ENCODE measurements around the gene SLC7A11.

SLC7A11 gene

DNA sequence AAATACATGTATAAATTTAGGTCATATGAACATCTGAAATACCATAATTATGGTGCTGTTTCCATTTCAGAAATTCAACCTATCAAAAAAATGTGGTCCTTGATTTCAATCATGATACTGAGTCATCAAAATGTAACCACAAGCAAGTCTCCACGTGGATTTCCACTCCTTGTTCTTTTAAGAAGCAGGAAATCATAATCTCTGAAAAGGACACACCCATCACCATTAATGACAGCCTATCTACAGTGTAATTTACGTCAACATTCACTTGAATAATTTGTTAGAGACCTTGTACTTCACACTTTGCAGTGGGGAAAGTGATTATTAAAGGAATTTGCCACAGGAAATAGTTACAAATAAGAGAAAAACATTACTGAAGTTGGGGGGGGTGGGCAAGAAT is 17.7 kb upstream of the SLC7A11 start:
- no peak overlapping the region for H3K4me3 ChIP-seq (ENCODE audit: low read length)
- TF ChIP-seq, protein P1, sequence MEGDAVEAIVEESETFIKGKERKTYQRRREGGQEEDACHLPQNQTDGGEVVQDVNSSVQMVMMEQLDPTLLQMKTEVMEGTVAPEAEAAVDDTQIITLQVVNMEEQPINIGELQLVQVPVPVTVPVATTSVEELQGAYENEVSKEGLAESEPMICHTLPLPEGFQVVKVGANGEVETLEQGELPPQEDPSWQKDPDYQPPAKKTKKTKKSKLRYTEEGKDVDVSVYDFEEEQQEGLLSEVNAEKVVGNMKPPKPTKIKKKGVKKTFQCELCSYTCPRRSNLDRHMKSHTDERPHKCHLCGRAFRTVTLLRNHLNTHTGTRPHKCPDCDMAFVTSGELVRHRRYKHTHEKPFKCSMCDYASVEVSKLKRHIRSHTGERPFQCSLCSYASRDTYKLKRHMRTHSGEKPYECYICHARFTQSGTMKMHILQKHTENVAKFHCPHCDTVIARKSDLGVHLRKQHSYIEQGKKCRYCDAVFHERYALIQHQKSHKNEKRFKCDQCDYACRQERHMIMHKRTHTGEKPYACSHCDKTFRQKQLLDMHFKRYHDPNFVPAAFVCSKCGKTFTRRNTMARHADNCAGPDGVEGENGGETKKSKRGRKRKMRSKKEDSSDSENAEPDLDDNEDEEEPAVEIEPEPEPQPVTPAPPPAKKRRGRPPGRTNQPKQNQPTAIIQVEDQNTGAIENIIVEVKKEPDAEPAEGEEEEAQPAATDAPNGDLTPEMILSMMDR (IDR thresholded peaks at IDR 0.05; ENCODE audit: insufficient read depth, low read depth, low read length, missing control alignments): no peak
- DNase-seq (ENCODE audit: low read depth): peak; percentile 92

DNA sequence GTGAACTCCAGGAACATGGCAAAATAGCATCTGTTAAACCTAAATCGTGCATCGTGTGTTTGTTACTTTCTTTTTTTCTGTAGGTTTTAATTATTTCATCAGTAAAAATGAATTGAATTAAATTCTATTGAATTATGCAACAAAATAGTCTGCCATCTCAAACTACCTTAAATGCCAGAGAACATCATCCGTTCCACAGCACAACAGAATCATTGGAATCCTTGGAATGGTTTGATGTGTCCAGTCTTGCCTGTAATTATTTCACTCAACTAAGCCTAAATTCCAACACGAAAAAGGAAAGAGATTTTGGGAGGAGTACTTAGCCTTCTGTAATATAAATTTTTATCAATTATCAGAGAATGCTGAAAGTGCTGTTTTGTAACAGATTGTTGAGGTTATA is 17.1 kb upstream of the SLC7A11 start:
- DNase-seq (ENCODE audit: low read depth): peak; percentile 86
- no peak overlapping the region for H3K4me3 ChIP-seq (ENCODE audit: low read length)
- TF ChIP-seq, protein P1 (IDR thresholded peaks at IDR 0.05; ENCODE audit: insufficient read depth, low read depth, low read length, missing control alignments): no peak

DNA sequence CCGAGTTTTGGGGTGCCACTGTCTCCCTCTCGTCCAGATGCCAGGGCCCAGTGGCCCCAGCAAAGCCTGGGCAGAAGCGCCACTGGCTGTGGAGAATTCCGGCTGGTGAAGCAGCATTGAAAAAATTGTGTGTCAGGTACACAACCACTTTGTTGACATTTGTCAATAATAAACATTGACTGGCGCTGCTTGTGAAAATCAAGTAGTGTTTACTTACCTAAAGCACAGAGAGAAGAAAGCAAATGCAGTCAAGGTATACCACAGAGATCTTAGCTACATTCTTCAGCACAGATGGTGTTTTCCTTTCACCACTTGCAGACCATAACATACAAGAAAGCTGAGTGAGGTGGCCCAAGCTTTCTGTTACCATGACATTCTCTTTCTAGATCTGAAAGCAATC is 14.5 kb upstream of the SLC7A11 start:
- no peak for DNase-seq (ENCODE audit: low read depth)
- TF ChIP-seq, protein P1 (IDR thresholded peaks at IDR 0.05; ENCODE audit: insufficient read depth, low read depth, low read length, missing control alignments): no peak
- H3K4me3 ChIP-seq (ENCODE audit: low read length): no peak overlapping the region

DNA sequence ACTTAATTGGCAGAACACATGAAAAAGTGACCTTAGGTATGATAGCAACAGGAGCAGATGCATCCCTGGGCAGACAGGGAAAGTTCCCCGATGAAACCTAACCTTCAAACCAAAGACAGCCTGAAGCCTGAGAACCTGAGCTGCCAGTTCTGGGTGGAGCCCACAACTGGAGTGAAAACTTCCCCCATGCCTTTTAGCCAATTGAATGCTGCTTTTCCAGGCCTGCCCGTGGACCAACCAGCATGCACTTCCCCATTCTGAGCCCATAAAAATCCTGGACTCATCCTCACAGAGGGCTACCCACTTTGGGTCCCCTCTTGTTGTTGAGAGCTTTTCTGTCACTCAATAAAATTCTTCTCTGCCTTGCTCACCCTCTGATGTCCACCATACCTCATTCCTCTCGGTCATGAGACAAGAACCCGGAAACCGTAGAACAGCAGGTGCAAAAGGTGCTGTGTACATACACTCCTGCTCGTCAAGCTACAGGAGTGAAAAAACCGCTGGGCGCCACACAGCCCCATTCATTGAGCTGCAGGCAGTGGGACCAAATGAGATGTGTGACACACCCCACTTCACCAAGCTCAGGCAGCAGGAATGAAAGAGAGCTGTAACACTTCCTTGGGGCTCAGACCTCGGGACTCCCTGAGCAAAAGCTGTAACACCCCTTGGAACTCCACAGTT is 13.9 kb upstream of the SLC7A11 start:
- no peak overlapping the region for H3K4me3 ChIP-seq (ENCODE audit: low read length)
- no peak for DNase-seq (ENCODE audit: low read depth)
- TF ChIP-seq, protein P1 (IDR thresholded peaks at IDR 0.05; ENCODE audit: insufficient read depth, low read depth, low read length, missing control alignments): no peak

DNA sequence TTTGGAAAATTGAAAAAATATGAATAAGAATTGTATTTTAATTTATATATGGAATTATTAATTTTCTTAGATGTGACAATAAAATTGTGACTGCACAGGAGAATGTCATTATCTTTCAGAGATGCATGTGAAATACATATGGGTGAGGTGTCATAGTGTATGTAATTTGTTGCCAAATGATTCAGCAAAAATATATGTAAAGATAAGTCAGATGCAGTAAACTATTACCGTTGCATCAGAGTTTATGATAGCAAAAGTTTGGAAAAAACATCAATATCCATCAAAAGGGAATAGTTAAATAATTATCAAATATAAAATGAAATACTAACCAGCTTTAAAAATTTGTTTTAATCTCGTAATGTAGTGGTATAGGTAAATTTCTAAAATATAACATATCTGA is 10.4 kb upstream of the SLC7A11 start:
- peak; percentile 20 for DNase-seq (ENCODE audit: low read depth)
- no peak overlapping the region for H3K4me3 ChIP-seq (ENCODE audit: low read length)
- TF ChIP-seq, protein P1 (IDR thresholded peaks at IDR 0.05; ENCODE audit: insufficient read depth, low read depth, low read length, missing control alignments): no peak

DNA sequence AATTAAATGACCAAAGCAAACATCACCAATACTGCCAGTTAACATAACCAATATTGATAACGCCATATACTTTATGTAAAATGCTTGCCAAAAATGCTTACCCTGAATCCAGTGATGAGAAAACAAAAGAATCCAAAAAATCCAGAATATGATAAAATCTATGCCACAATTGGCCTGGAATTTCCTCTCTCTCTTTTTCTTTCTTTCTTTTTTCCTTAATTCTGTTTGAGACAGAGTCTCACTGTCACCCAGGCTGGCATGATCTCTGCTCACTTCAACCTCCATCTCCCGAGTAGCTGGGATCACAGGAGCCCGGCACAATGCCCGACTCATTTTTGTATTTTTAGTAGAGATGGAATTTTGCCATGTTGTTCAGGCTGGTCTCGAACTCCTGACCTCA is 9.8 kb upstream of the SLC7A11 start:
- TF ChIP-seq, protein P1 (IDR thresholded peaks at IDR 0.05; ENCODE audit: insufficient read depth, low read depth, low read length, missing control alignments): no peak
- DNase-seq (ENCODE audit: low read depth): no peak
- H3K4me3 ChIP-seq (ENCODE audit: low read length): no peak overlapping the region

DNA sequence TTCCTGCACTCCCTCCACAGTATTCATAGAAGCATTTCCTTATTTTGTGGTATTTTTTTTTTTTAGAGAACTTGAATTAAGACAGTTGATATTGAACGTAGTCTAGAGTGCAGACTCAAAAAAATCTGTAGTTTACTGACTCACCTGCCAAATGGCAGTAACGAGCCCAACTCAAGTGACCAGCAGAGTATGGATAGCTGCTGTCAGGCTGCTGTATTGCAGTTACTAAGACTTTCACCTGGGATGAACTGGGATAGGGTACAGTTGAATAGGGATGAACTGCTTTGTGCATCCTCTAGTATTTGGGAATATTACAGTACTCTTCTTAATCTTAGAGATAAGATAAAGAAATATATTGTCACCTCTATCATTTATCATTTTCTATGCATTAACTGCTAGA is 7.0 kb upstream of the SLC7A11 start:
- no peak for DNase-seq (ENCODE audit: low read depth)
- TF ChIP-seq, protein P1 (IDR thresholded peaks at IDR 0.05; ENCODE audit: insufficient read depth, low read depth, low read length, missing control alignments): no peak
- H3K4me3 ChIP-seq (ENCODE audit: low read length): no peak overlapping the region

All from epithelial cell of esophagus (primary cell).